Activated CD8-positive, alpha-beta memory T cell treated with anti-CD3 and anti-CD28 coated beads, Interleukin-2, amount 50 U/mL, for 1 hour (primary cell): ENCODE results near the gene MINDY1.

Experiments
- DNase-seq: peaks from one replicate; pipeline ENCODE4 v3.0.0-alpha.2; 2020; ENCODE audit errors: extremely low read depth

The MINDY1 gene

GRCh38 chr1:151011154-151011850 lies 4.6 kb upstream of the MINDY1 start:
- no peak for DNase-seq

GRCh38 chr1:151010346-151010726 lies 3.6 kb upstream of the MINDY1 start:
- DNase-seq = no peak

GRCh38 chr1:151009674-151010345 lies 3.1 kb upstream of the MINDY1 start:
- no peak for DNase-seq

GRCh38 chr1:151009206-151009587 lies 2.5 kb upstream of the MINDY1 start:
- DNase-seq = no peak

- peak; percentile 95 for DNase-seq
Observed at GRCh38 chr1:151008244-151009205, 1.8 kb upstream of the MINDY1 start, which contains the start of gene PRUNE1. Gene PRUNE1 (plus strand): TSS chr1:151008449. CDS start chr1:151008633, 184 bp downstream.

- DNase-seq = no peak
Observed at GRCh38 chr1:151007853-151008243, 1.1 kb upstream of the MINDY1 start.

- no peak for DNase-seq
Observed at GRCh38 chr1:151005729-151006319, 878 bp downstream of the MINDY1 start.

- DNase-seq = no peak
Observed at GRCh38 chr1:151003180-151003579, 3.5 kb downstream of the MINDY1 start.

GRCh38 chr1:151002611-151003010 lies 4.1 kb downstream of the MINDY1 start:
- no peak for DNase-seq

GRCh38 chr1:151002051-151002450 lies 4.7 kb downstream of the MINDY1 start:
- DNase-seq = no peak

GRCh38 chr1:151001602-151002001 lies 5.1 kb downstream of the MINDY1 start:
- no peak for DNase-seq

GRCh38 chr1:151000408-151000807 lies 6.3 kb downstream of the MINDY1 start:
- no peak for DNase-seq

- DNase-seq = no peak
Observed at GRCh38 chr1:150999926-151000325, 6.8 kb downstream of the MINDY1 start.

GRCh38 chr1:150999051-150999674 lies 7.5 kb downstream of the MINDY1 start:
- no peak for DNase-seq

- DNase-seq = no peak
Observed at GRCh38 chr1:150997949-150998348, 8.8 kb downstream of the MINDY1 start.

GRCh38 chr1:150997126-150997872 lies 9.4 kb downstream of the MINDY1 start:
- no peak for DNase-seq

- no peak for DNase-seq
Observed at GRCh38 chr1:150995896-150996295, 10.8 kb downstream of the MINDY1 start.

GRCh38 chr1:150995460-150995859 lies 11.2 kb downstream of the MINDY1 start:
- no peak for DNase-seq

GRCh38 chr1:150994248-150994647 lies 12.5 kb downstream of the MINDY1 start:
- DNase-seq = no peak

GRCh38 chr1:150992626-150993025 lies 14.1 kb downstream of the MINDY1 start:
- no peak for DNase-seq

- DNase-seq = no peak
Observed at GRCh38 chr1:150987924-150988323, 18.8 kb downstream of the MINDY1 start.
